Adrenal gland (tissue), 5 donors: ENCODE results near the gene ATXN10.

Experiments used
- CTCF ChIP-seq, 6 experiments: fragments of 450-650 bp in 4 of 6; fragments of 200-600 bp in 2 of 6; sonication (generic) in 1 of 6; IDR thresholded peaks; 1 replicate in 5 of 6; 2 replicates in 1 of 6; pipeline versions ENCODE4 v1.5.1 to v1.8.0; 2016 to 2021; ENCODE audit warnings: antibody characterized with exemption in 6 of 6, mild to moderate bottlenecking in 2 of 6, moderate library complexity in 1 of 6
- POLR2A ChIP-seq, 2 donors: fragments of 450-650 bp; IDR thresholded peaks; one replicate each; pipeline ENCODE4 v1.6.1; 2017; ENCODE audit warnings: antibody characterized with exemption in 2 of 2, mild to moderate bottlenecking in 2 of 2, moderate library complexity in 1 of 2
- donor health status: DM: no; HTN: no; CAD: no.

GRCh38 chr22:45709060-45709739, 37.6 kb downstream of the ATXN10 start:
- TF ChIP-seq POLR2A (IDR thresholded peaks at IDR 0.05) (no peak), CTCF (IDR thresholded peaks at IDR 0.05) (no peak)
